ENCODE results near the gene PSME2.

The PSME2 gene

DNA sequence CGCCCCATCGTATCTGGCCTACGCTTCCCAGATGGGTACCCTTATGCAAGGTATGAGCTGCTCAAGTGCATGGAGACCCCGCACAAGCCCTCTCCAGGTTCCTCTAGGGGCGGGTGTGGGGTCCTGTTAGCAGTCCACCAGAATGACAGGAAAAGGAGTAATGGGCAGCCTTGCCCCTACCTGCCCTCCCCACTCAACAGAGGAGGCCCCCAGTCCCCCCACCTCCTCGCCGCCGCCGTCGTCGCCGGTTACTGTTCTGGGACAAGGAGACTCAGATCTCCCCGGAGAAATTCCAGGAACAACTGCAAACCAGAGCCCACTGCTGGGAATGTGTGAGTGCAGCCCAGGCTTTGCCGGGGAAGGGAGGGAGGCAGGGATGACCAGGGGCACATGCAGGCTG lies 31.5 kb upstream of the PSME2 start:
- POLR2A ChIA-PET = interaction anchor here (0.8 kb wide), 1 partner anchor 8 kb away, joined by 3 read pairs; no protein-coding TSS in a partner anchor
- no peak overlapping the region for H3K4me3 ChIP-seq (ENCODE audit: low read depth, low read length)
- CTCF ChIA-PET = interaction anchor here (1.3 kb wide), 1 partner anchor 17 kb away, joined by 7 read pairs; the partner anchor contains the start of gene IRF9
- TF ChIP-seq, protein P1, sequence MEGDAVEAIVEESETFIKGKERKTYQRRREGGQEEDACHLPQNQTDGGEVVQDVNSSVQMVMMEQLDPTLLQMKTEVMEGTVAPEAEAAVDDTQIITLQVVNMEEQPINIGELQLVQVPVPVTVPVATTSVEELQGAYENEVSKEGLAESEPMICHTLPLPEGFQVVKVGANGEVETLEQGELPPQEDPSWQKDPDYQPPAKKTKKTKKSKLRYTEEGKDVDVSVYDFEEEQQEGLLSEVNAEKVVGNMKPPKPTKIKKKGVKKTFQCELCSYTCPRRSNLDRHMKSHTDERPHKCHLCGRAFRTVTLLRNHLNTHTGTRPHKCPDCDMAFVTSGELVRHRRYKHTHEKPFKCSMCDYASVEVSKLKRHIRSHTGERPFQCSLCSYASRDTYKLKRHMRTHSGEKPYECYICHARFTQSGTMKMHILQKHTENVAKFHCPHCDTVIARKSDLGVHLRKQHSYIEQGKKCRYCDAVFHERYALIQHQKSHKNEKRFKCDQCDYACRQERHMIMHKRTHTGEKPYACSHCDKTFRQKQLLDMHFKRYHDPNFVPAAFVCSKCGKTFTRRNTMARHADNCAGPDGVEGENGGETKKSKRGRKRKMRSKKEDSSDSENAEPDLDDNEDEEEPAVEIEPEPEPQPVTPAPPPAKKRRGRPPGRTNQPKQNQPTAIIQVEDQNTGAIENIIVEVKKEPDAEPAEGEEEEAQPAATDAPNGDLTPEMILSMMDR (IDR thresholded peaks at IDR 0.05; ENCODE audit: insufficient read depth, low read length, missing control alignments) = no peak
- DNase-seq (ENCODE audit: low read depth, low spot score) = no peak

DNA sequence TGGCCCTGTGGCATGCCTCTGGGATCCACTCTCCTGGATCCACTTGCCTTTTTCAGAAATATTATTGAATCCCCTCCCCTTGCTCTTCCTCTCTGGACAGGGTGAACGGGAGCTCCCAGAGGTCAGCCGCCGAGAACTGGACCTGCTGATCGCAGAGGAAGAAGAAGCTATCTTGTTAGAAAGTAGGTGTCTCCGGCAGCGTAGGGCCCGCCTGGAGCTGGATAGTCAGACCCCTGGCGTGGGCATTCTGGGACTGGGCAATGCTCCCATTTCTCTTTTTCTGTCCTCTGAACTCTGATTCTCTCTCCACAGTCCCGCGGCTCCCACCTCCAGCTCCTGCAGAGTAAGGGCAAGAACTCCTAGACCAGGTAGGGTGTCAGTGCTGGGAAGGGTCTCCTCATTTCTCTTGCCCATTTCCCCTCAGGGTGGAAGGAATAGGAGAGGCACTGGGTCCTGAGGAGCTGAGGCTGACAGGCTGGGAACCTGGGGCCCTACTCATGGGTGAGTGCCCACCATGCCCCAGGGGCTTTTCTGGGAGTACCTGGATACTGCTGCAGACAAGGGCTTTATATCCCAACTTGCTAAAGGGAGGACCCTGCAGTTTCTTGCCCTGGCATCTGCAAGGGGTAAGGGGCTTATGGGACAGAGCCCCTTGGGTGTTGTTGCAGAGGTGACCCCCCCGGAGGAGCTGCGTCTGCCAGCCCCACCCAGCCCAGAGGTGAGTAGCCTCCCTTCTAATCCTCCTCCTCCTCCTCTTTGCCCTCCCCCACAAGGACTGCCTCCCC lies 30.8 kb upstream of the PSME2 start:
- ChIA-PET POLR2A (interaction anchor here (0.8 kb wide), 1 partner anchor 9 kb away, joined by 3 read pairs; no protein-coding TSS in a partner anchor), CTCF (interaction anchor here (1.2 to 1.3 kb wide), 2 partner anchors 16 to 119 kb away, joined by 3 to 7 read pairs; partner anchors contain the start of gene IRF9)
- no peak for DNase-seq (ENCODE audit: low read depth, low spot score)
- TF ChIP-seq, protein P1 (IDR thresholded peaks at IDR 0.05; ENCODE audit: insufficient read depth, low read length, missing control alignments) = no peak
- no peak overlapping the region for H3K4me3 ChIP-seq (ENCODE audit: low read depth, low read length)

DNA sequence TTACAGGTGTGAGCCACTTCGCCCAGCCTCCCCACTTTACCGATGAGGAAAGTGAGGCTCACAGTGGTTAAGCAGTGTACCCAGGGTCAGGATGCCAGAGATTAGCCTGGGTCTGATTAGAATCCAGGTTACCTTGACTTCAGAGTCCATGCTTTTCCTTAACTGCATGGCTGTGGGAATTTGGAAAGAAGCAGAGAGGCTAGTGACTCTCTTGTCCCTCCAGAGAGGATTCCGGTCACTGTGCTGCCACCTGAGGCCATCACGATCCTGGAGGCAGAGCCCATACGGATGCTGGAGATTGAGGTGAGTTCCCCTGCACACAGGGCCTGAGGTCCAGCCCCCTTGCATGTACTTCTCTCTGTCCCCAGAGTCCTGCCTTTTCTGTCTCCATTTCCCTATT lies 30.2 kb upstream of the PSME2 start:
- DNase-seq (ENCODE audit: low read depth, low spot score) = no peak
- no peak overlapping the region for H3K4me3 ChIP-seq (ENCODE audit: low read depth, low read length)
- ChIA-PET CTCF (interaction anchor here (1.2 to 1.3 kb wide), 2 partner anchors 16 to 118 kb away, joined by 3 to 7 read pairs; partner anchors contain the start of gene IRF9), POLR2A (no interaction called here)
- TF ChIP-seq, protein P1 (IDR thresholded peaks at IDR 0.05; ENCODE audit: insufficient read depth, low read length, missing control alignments) = no peak

DNA sequence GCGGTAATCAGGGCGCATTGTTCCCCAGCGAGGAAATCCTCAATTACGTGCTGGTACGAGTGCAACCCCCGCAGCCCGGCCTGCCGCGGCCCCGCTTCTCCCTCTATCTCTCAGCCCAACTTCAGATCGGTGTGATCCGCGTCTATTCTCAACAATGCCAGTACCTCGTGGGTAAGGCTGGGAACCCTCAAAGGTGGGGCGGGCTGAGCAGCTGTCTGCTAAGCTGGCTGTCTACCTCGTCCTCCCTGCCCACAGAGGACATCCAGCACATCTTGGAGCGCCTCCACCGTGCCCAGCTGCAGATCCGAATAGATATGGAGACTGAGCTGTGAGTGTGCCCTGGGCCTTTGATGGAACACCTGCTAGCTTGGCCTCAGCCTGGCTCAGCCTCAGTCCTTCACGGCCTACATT lies 26.5 kb upstream of the PSME2 start:
- H3K4me3 ChIP-seq (ENCODE audit: low read depth, low read length) = no peak overlapping the region
- CTCF ChIA-PET = interaction anchor here (1.0 to 2.5 kb wide), 2 partner anchors 7 to 12 kb away, joined by 3 to 23 read pairs; partner anchors contain the start of gene IRF9
- TF ChIP-seq, protein P1 (IDR thresholded peaks at IDR 0.05; ENCODE audit: insufficient read depth, low read length, missing control alignments) = no peak
- POLR2A ChIA-PET = interaction anchor here (1.5 kb wide), 1 partner anchor 11 kb away, joined by 5 read pairs; the partner anchor contains the start of gene IRF9
- no peak for DNase-seq (ENCODE audit: low read depth, low spot score)

DNA sequence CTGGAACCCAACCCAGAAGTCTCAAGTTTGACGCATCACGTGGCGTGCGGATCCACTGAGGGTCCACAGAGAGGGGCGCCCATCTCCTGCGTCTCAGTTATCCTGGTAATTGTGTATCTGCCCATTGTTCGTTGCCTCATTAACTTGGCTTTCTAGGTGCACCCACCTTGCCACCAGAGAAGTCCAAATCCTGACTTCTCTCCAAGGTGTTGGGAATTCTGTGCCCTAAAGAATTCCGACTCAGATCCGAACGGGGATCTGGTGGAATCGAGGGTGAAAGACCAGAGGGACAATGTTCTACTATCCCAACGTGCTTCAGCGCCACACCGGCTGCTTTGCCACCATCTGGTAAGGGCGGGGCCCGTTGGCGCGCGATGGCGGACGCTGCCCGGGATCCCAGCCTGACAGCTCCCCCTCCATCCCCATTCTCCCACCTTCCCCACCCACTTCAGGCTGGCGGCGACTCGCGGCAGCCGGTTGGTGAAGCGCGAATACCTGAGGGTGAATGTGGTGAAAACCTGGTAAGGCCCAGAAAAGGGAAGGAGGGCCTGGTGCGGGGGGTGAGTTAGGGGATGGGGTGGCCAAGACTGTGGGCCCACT lies 26.0 kb upstream of the PSME2 start:
- DNase-seq (ENCODE audit: low read depth, low spot score) = no peak
- CTCF ChIA-PET = interaction anchor here (0.6 to 2.5 kb wide), 2 partner anchors 12 to 22 kb away, joined by 3 to 23 read pairs; partner anchors contain the start of gene IRF9
- POLR2A ChIA-PET = interaction anchor here (1.5 kb wide), 1 partner anchor 10 kb away, joined by 5 read pairs; the partner anchor contains the start of gene IRF9
- H3K4me3 ChIP-seq (ENCODE audit: low read depth, low read length) = peak overlapping the region; percentile 45
- TF ChIP-seq, protein P1 (IDR thresholded peaks at IDR 0.05; ENCODE audit: insufficient read depth, low read length, missing control alignments) = no peak

All from AG04449 (cell line).